HG02870 (cell line): ENCODE measurements around the gene DNMT3L.

ENCODE experiments used
- ATAC-seq: cut with Tn5 transposase; IDR thresholded peaks from one replicate; pipeline ENCODE4 v1.9.1; 2021; ENCODE audit warnings: mild to moderate bottlenecking, moderate library complexity; ENCODE audit not compliant: unreplicated experiment

The DNMT3L gene

GRCh38 chr21:44279354-44280260, 17.9 kb upstream of the DNMT3L start:
- no peak for ATAC-seq

DNA sequence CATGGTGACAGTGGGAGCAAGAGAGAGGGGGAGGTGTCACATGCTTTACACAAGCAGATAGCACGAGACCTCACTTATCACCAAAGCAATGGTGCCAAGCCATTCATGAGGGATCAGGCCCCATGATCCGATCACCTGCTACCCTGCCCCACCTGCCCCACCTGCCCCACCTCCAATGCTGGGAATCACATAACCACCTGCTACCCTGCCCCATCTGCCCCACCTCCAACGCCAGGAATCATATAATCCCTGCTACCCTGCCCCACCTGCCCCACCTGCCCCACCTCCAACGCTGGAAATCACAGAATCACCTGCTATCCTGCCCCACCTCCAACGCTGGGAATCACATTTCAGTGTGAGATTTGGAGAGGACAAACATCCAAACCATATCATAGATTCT, 13.3 kb upstream of the DNMT3L start:
- ATAC-seq: no peak

- no peak for ATAC-seq
Observed at GRCh38 chr21:44273046-44273445, 11.3 kb upstream of the DNMT3L start.

- no peak for ATAC-seq
Observed at GRCh38 chr21:44272284-44272858, 10.7 kb upstream of the DNMT3L start.

DNA sequence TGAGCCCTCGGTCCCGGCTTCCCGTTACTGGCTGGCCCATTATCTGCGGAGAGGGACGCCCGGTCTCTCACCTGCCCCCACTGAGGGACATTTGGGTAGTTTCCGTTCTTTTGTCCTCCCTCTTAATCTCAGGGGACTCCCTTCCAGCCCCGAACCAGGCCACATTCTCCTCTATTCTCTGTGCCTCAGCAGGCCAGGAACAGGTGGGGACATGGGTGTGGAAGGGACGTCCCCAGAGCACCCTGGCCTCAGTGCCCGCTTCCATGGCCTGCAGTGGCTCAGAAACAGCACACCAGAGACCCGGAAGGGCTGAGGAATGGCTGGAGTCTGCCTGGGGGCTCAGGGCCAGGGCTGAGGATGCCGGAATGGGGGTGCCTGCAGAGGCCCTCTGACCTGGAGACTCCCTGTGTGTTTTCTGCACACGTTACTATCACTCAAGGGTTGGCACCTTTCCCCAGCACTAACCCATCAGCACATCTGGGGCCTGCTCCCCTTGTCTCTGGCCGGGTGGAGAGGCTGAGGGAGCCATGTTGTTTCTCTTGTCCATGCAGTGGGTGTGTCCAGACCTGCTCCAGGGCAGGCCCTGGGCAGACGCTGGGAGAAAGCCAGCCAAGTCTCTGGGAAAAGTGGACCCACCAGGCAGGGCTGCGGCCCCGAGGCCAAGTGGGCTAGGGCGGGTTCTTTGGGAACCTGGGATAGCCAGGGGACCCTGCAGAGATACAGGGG, 10.0 kb upstream of the DNMT3L start:
- no peak for ATAC-seq

- no peak for ATAC-seq
Observed at GRCh38 chr21:44269090-44269489, 7.4 kb upstream of the DNMT3L start.

- ATAC-seq: no peak
Observed at GRCh38 chr21:44267655-44268142, 6.0 kb upstream of the DNMT3L start.

DNA sequence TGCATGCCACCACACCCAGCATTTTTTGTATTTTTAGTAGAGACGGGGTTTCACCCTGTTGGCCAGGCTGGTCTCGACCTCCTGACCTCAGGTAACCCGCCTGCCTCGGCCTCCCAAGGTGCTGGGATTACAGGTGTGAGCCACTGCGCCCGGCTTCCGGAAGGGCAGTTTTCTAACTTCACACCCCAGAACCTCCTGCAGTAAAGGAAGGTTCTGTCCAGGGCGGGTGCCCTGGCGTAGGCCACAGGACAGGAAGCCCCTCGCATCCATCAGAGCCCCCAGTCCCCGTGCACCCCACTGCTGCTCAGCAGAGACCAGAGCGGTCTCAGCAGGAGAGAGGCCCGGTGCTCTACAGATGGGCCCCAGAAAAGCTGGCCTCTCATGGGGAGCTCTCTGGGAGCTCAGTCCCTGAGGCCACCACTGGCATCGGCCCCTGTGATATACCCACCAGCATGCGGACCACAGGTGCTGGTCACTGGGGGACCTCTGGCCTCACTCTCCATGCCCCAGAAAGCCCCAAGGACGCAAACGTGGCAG, 4.1 kb upstream of the DNMT3L start:
- no peak for ATAC-seq

DNA sequence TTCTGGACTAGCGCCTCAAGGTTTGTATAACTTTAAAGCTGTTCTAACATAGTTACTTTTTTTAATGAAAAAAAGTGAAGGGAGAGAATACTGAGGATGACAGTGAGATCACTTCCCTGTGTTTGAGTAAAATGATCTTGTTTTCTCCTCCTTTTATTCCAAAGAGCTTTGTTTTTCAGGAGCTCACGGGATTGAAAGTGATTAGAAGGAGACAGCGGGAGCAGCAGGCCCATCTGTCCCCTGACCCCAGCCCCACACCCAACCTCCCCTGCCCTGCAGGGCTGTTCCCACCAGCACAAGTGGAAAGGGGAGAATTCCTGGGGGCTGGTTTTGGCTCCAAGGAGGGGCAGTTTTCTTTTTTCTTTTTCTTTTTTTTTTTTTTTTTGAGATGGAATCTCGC, 2.1 kb upstream of the DNMT3L start:
- ATAC-seq: no peak

GRCh38 chr21:44263221-44263760, 1.6 kb upstream of the DNMT3L start:
- ATAC-seq: no peak

GRCh38 chr21:44262338-44263056, 800 bp upstream of the DNMT3L start:
- no peak for ATAC-seq

DNA sequence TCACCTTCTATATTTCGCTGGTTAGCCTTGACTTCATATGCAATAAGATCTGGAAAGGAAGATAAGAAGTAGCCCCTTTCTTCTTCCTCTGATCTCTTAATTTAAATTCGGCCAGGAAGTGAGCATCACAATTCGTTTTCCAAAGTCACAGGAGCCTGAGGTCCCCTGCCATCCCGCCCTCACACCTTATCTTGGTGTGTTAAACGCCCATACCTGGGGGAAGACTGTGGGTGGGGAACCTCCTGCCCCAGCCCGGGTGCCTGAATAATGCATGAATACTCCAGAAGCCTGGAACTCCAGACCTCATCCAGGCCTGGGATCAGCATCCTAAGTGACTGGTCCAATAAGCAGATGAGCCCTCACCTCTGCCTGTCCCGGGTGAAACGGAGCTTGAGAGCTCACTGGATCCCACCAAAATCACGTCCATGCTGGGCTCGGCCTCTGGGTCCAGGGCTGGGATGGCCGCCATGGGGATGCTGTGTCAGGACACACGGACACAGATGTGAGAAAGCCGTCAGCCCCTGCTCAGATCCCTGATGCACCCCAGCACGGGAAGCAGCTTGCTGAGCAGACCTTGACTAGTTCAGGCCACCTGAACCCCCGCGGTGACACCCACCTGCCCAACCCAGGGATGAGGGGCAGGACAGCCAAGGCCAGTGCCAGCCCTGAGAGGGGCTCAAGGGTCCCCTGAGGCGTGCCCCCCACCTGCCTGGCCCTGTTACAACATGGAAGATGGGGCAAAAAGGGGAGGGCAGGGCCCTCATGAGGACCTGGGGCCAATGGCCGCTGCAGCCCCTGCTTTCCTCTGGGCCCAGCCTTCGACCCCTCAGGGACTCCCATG, 686 bp downstream of the DNMT3L start:
- ATAC-seq: no peak

DNA sequence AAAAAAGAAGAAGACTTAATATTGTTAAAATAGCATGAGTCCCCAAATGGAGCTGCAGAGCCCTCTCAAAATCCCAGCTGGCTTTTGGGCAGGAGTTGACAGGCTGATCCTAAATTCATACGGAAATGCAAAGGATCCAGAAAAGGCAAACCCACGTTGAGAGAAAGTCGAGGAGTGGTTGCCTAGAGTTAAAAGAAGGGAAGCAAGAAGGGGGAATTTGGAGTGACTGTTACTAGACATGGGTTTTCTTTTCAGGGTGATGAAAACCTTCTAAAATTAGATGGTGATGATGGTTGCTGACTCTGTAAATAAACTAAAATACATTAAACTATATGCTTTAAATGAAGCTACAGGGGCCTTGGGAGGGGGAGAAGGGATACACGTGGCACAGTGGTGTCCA, 1.6 kb downstream of the DNMT3L start:
- no peak for ATAC-seq

- no peak for ATAC-seq
Observed at GRCh38 chr21:44259082-44259705, 2.5 kb downstream of the DNMT3L start.

DNA sequence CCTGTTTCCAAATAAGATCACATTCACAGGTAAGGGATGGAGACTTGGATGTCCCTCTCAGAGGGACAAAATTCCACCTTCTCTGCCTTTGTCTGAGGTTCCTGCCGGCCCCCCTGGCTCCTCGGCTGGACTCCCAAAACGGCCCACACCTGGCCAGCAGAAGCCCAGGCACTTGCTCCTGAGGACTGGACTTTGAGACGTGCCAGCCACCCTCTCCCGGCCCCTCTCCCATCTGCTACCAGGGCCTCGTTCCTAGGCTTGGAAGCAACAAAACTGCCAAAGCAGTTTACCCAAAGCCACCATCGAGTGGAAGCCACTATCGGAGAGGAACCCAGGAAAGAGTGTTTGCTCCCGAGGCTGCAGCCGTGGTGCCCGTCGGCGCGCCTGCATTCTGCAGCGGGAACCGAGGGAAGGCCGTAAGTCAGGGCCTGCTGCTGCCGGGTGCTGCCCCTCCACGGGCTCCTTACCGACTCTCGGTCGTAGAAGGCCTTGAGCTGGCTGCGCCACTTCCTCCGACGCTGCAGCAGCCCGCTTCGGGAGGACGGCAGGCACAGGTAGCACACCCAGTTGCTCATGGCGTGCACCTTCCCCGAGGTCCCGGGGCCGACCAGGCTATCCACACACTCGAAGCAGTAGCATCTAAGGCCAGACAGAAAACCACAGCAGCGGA, 3.5 kb downstream of the DNMT3L start:
- no peak for ATAC-seq

DNA sequence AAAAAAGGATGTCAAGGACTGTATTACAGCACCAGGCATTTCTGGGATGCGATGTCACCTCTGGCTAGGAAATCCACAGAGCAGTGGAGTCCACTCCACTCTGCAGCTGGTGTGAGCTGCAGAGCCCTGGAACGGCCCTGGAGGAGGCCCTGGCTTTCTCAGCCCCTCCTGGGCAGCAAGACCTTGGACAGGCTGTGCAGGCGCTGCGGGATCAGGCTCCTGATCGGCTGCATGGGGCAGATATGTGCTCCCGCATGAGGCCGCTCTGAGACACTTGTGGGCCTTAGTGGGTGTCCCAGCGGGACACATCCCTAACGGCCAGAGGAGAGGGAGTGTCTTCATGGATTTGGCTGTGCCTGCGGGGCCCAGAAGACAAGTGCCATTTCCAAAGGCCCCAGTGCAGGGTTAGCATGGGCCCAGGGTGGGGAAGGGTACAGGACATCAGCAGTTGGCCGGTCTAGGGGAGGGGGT, 6.2 kb downstream of the DNMT3L start:
- ATAC-seq: no peak

- ATAC-seq: no peak
Observed at GRCh38 chr21:44253832-44254710, 7.6 kb downstream of the DNMT3L start.
